ENCODE results near the gene NHEJ1. TPM values are rescaled to one million over a fixed set of nuclear protein-coding genes. Genes with fewer than 3 reads are reported as not detected.

The NHEJ1 gene
- total and polyA plus RNA-seq, 9 donors: 10.8 to 23.1 (median 17.1) TPM

DNA sequence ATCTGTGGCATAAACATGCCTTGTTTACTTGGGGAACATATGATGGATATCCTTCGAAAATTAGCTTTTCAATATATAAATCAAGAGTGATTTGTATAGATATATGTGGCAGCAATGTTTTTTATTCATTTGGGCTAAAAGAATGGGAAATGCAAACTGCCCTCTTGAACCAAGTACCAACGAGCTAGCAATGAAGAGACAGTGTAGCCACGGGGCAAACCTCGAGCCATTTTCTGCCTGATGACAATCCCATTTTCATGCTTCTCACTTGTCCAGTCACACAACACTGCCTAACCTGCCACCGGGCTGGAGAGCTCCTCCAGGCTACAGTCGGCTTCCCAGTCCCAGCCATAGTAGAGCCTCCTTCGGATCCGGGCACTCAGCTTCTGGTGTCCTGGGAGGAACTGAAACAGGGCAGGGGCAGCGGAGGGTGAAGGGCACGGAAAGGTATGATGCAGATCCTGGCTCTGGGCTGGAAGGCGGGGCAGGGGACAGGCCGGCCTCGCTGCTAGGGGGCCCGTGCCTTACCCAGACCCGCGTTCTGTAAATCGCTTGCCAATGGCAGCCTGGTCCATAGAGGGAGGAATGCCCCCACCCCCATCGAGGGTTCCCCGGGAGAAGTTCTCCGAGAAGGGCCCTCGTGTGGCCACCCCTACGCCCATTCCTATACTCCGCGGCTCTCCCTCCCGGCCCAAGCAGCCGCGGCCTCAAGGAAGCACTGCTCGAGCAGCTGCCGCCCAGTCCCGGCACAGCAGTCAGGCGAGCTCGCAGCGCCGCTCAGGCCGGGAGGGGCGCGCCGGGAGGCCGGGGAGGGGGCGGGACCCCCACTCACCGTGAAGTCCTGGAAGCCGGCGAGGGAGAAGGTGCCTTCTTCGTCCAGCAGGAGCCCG is 15.6 kb upstream of the NHEJ1 start:
- Histone ChIP-seq H3K27ac (peak overlapping the region; percentile 87 to 94), H3K36me3 (no peaks in the 10 kb centered on the region), H3K27me3 (no peaks in the 10 kb centered on the region), H3K9me3 (no peaks in the 10 kb centered on the region), H3K4me1 (ENCODE audit: insufficient read depth) (peaks cover 11% of the 10 kb centered on the region), H3K4me3 (peak overlapping the region; percentile 97)
- intact Hi-C loops (cut with DNase I): loop anchor here in 2 of 4 donors (2.0 to 10.0 kb wide), 5 partner anchors 15 to 1161 kb away; partner anchors contain the start of genes ABCB6 (in 1 of the 2), ANKZF1 (in 1 of the 2), ATG9A (in 1 of the 2) and NHEJ1 (in 1 of the 2)
- WGBS, 3 donors: 3 to 4% (median 4%) methylated on average over 39 to 45 of the region's 45 CpGs
- peak in 3 of 5 donors; percentile 61 to 74 (median 62) for DNase-seq
- no peak for TF ChIP-seq POLR2A (IDR thresholded peaks at IDR 0.05)
- TF ChIP-seq CTCF (IDR thresholded peaks at IDR 0.05): no peak
- no peak for TF ChIP-seq EP300 (IDR thresholded peaks at IDR 0.05)

- no peak for DNase-seq
- Histone ChIP-seq H3K4me1 (ENCODE audit: insufficient read depth) (peaks cover 11% of the 10 kb centered on the region), H3K9me3 (no peaks in the 10 kb centered on the region), H3K27ac (peak overlapping the region in 1 of 2 donors; percentile 94), H3K27me3 (no peaks in the 10 kb centered on the region), H3K4me3 (no peak overlapping the region), H3K36me3 (no peaks in the 10 kb centered on the region)
- intact Hi-C loops (cut with DNase I): loop anchor here in 2 of 4 donors (5.0 to 10.0 kb wide), 4 partner anchors 42 to 1161 kb away; partner anchors contain the start of genes ABCB6 (in 1 of the 2), ANKZF1 (in 1 of the 2) and ATG9A (in 1 of the 2)
- no peak for TF ChIP-seq CTCF (IDR thresholded peaks at IDR 0.05)
- TF ChIP-seq POLR2A (IDR thresholded peaks at IDR 0.05): no peak
- no peak for TF ChIP-seq EP300 (IDR thresholded peaks at IDR 0.05)
- WGBS, 3 donors: 80 to 84% (median 83%) methylated on average over 7 of the region's 7 CpGs
Observed at GRCh38 chr2:219175486-219175885, 14.9 kb upstream of the NHEJ1 start.

DNA sequence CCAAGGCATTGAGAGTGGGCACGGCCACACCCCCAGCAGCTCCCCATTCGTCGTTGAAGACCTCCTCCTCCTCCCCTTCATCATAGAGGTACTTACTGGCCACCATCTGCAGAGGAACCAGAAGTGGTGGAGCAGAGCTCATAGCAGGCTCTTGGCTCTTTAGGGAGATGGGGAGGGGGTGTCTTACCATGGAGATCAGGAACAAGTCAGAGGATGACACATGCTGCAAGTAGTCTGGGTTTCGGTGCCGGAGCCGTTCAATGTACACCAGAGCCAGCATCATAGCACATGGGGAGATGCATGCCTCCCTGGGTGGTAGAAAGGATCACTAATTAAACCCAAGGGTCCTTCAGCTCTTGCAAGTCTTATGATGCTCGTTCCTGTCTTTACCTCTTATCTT is 14.2 kb upstream of the NHEJ1 start:
- Histone ChIP-seq H3K9me3 (no peaks in the 10 kb centered on the region), H3K27me3 (no peaks in the 10 kb centered on the region), H3K4me1 (ENCODE audit: insufficient read depth) (peaks cover 11% of the 10 kb centered on the region), H3K36me3 (no peaks in the 10 kb centered on the region), H3K27ac (no peak overlapping the region), H3K4me3 (no peak overlapping the region)
- no peak for DNase-seq
- 81 to 83% (median 81%) methylated on average over 7 of the region's 7 CpGs for WGBS, 3 donors
- TF ChIP-seq CTCF (IDR thresholded peaks at IDR 0.05) (no peak), EP300 (IDR thresholded peaks at IDR 0.05) (no peak), POLR2A (IDR thresholded peaks at IDR 0.05) (no peak)
- intact Hi-C loops (cut with DNase I): loop anchor here in 2 of 4 donors (5.0 to 10.0 kb wide), 4 partner anchors 42 to 1160 kb away; partner anchors contain the start of genes ABCB6 (in 1 of the 2), ANKZF1 (in 1 of the 2) and ATG9A (in 1 of the 2)

GRCh38 chr2:219174146-219174545 is 13.5 kb upstream of the NHEJ1 start:
- Histone ChIP-seq H3K4me3 (no peak overlapping the region), H3K27me3 (no peaks in the 10 kb centered on the region), H3K27ac (no peak overlapping the region), H3K9me3 (no peaks in the 10 kb centered on the region), H3K36me3 (no peaks in the 10 kb centered on the region), H3K4me1 (ENCODE audit: insufficient read depth) (peaks cover 8% of the 10 kb centered on the region)
- no peak for TF ChIP-seq EP300 (IDR thresholded peaks at IDR 0.05)
- no peak for TF ChIP-seq POLR2A (IDR thresholded peaks at IDR 0.05)
- no peak for TF ChIP-seq CTCF (IDR thresholded peaks at IDR 0.05)
- DNase-seq: no peak
- intact Hi-C loops (cut with DNase I): loop anchor here in 1 of 4 donors (10.0 kb wide), 1 partner anchor 1159 kb away; no protein-coding TSS in a partner anchor
- 84 to 88% (median 85%) methylated on average over 3 of the region's 3 CpGs for WGBS, 3 donors

Data from ovary (tissue), 9 donors.